K562 (cell line): ENCODE measurements around the gene SLC7A9. TPM values are rescaled to one million over a fixed set of nuclear protein-coding genes. Genes with fewer than 3 reads are reported as not detected.

Experiments
- ATAC-seq: fragments of 200-7000 bp; cut with Tn5 transposase; 3 replicates; pipeline ENCODE4 v1.9.1; 2020; ENCODE audit warnings: moderate library complexity
- BruUV-seq: library from RNA; stranded (reverse); fragments of 400-500 nt; replicated peaks from 2 replicates; lab custom pipeline; 2021; lab: Mats Ljungman, UMichigan
- CTCF ChIA-PET: fragments of 300-600 bp; formaldehyde crosslinking; extraction: SDS; loops from one replicate; lab custom pipeline; 2021; ENCODE audit warnings: low intra/inter-chr PET ratio; lab: Yijun Ruan, JAX
- POLR2A ChIA-PET: fragments of 300-600, 350-650 bp; sonication (Branson Sonifier 250); formaldehyde crosslinking; extraction: SDS; loops from one replicate; lab custom pipeline; 2021; ENCODE audit warnings: antibody characterized with exemption, inconsistent platforms; lab: Yijun Ruan, JAX
- DNase-seq, 4 experiments: peaks; one replicate each; pipeline versions ENCODE4 v3.0.0 to v3.0.0-alpha.2; 2011 to 2018; ENCODE audit warnings: low spot score in 3 of 4, mixed read lengths in 3 of 4; ENCODE audit errors: extremely low read depth in 1 of 4
- FAIRE-seq: peaks from 2 replicates; lab custom pipeline; 2011; peaks lifted over from hg19 to GRCh38; lab: Jason Lieb, UNC
- H2AFZ ChIP-seq: 2 replicates; pipeline ENCODE4 v1.6.0; 2011; ENCODE audit warnings: low read depth, low read length, control low read depth, inconsistent platforms
- H3K27ac ChIP-seq: fragments of 200-600 bp; 3 replicates; pipeline ENCODE4 v1.8.0; 2011; ENCODE audit warnings: low read depth, mild to moderate bottlenecking, control low read depth, inconsistent platforms, low read length, moderate library complexity, mixed read lengths; ENCODE audit errors: extremely low read depth
- H3K27me3 ChIP-seq, 2 experiments: fragments of 300-600 bp in 1 of 2; 2 replicates in 1 of 2; 3 replicates in 1 of 2; pipeline versions ENCODE4 v1.6.0 to v1.8.0; 2011; ENCODE audit warnings: inconsistent platforms in 2 of 2, low read length in 2 of 2, mild to moderate bottlenecking in 1 of 2, mixed read lengths in 1 of 2, moderate library complexity in 1 of 2; ENCODE audit not compliant: control insufficient read depth in 2 of 2, insufficient read depth in 2 of 2
- H3K36me3 ChIP-seq: fragments of 300-600 bp; 3 replicates; pipeline ENCODE4 v1.8.0; 2011; ENCODE audit warnings: mild to moderate bottlenecking, low read length, inconsistent platforms; ENCODE audit not compliant: control insufficient read depth, insufficient read depth
- H3K4me1 ChIP-seq, 2 experiments: fragments of 200-600 bp in 1 of 2; replicated peaks in 1 of 2; 2 replicates in 1 of 2; 3 replicates in 1 of 2; pipeline versions ENCODE4 v1.5.1 to v1.8.0; 2011; ENCODE audit warnings: inconsistent platforms in 2 of 2, low read length in 2 of 2, mild to moderate bottlenecking in 1 of 2, mixed read lengths in 1 of 2, moderate library complexity in 1 of 2; ENCODE audit not compliant: control insufficient read depth in 2 of 2, insufficient read depth in 2 of 2
- H3K4me2 ChIP-seq: 2 replicates; pipeline ENCODE4 v1.6.1; 2011; ENCODE audit warnings: low read length, control low read depth, inconsistent platforms, mixed read lengths; ENCODE audit not compliant: insufficient read depth
- H3K4me3 ChIP-seq: fragments of 200-600 bp; sonication (generic), shearing (Covaris generic); 2 replicates; pipeline ENCODE4 v1.5.1; 2016; ENCODE audit warnings: control low read depth, inconsistent platforms
- H3K79me2 ChIP-seq: fragments of 200-600 bp; 3 replicates; pipeline ENCODE4 v1.8.0; 2011; ENCODE audit warnings: low read length, inconsistent platforms; ENCODE audit not compliant: control insufficient read depth, insufficient read depth
- H3K9ac ChIP-seq, 2 experiments: 2 replicates each; pipeline versions ENCODE4 v1.6.0 to v1.6.1; 2011; ENCODE audit warnings: low read depth in 2 of 2, low read length in 2 of 2, control low read depth in 1 of 2, inconsistent platforms in 1 of 2, mild to moderate bottlenecking in 1 of 2, mixed read lengths in 1 of 2; ENCODE audit not compliant: insufficient read depth in 1 of 2
- H3K9me1 ChIP-seq: one replicate; pipeline ENCODE4 v1.6.0; 2011; ENCODE audit warnings: inconsistent platforms, mild to moderate bottlenecking, low read length, moderate library complexity; ENCODE audit not compliant: control insufficient read depth, insufficient read depth
- H3K9me3 ChIP-seq: replicated peaks from 2 replicates; pipeline ENCODE4 v1.5.1; 2011; ENCODE audit warnings: low read depth, low read length, inconsistent platforms; ENCODE audit not compliant: control insufficient read depth, insufficient read depth
- H4K20me1 ChIP-seq: replicated peaks from 2 replicates; pipeline ENCODE4 v1.6.1; 2011; ENCODE audit warnings: low read length, inconsistent platforms, mixed read lengths; ENCODE audit not compliant: control insufficient read depth, insufficient read depth
- ATF1 ChIP-seq, 2 experiments: fragments of 450-650 bp in 1 of 2; IDR thresholded peaks; 2 replicates each; pipeline ENCODE4 v1.6.1; 2016; ENCODE audit warnings: missing compliant biosample characterization in 1 of 2, missing genetic modification characterization in 1 of 2
- BRF1 ChIP-seq: IDR thresholded peaks from 3 replicates; pipeline ENCODE4 v1.6.1; 2011; ENCODE audit warnings: borderline replicate concordance, mild to moderate bottlenecking; ENCODE audit not compliant: insufficient read length; ENCODE audit errors: extremely low read depth
- CHD4 ChIP-seq: fragments of 200-600 bp; sonication (generic); IDR thresholded peaks from 3 replicates; pipeline ENCODE4 v1.6.1; 2012; ENCODE audit warnings: low read depth, mild to moderate bottlenecking, mixed read lengths, low read length, inconsistent platforms; ENCODE audit not compliant: insufficient read depth, insufficient replicate concordance, poor library complexity, severe bottlenecking
- CTCFL ChIP-seq: IDR thresholded peaks from 2 replicates; pipeline ENCODE4 v1.6.1; 2011; ENCODE audit warnings: borderline replicate concordance, low read depth, mild to moderate bottlenecking, moderate library complexity, low read length; ENCODE audit not compliant: insufficient read depth, poor library complexity, severe bottlenecking
- E2F5 ChIP-seq: sonication (generic); formaldehyde crosslinking; IDR thresholded peaks from 2 replicates; pipeline ENCODE4 v1.8.0; 2022; ENCODE audit warnings: mild to moderate bottlenecking, missing genetic modification reagents
- ESRRB ChIP-seq: fragments of 250-450 bp; sonication (Bioruptor Pico); IDR thresholded peaks from 2 replicates; pipeline ENCODE4 v1.5.0; 2020; ENCODE audit warnings: mild to moderate bottlenecking, moderate library complexity, borderline replicate concordance
- KLF13 ChIP-seq: fragments of 450-650 bp; IDR thresholded peaks from 2 replicates; pipeline ENCODE4 v1.6.1; 2016; ENCODE audit warnings: missing genetic modification characterization, low read depth, mild to moderate bottlenecking, missing compliant biosample characterization, moderate library complexity, borderline replicate concordance
- NCOA4 ChIP-seq: fragments of 450-650 bp; IDR thresholded peaks from 2 replicates; pipeline ENCODE4 v1.6.1; 2018; ENCODE audit warnings: mild to moderate bottlenecking; ENCODE audit not compliant: partially characterized antibody
- POLR2AphosphoS5 ChIP-seq: IDR thresholded peaks from 2 replicates; pipeline ENCODE4 v1.6.1; 2011; ENCODE audit warnings: mild to moderate bottlenecking, low read depth, low read length, moderate library complexity; ENCODE audit not compliant: control insufficient read depth, insufficient read depth
- SMARCA5 ChIP-seq: fragments of 450-650 bp; IDR thresholded peaks from 2 replicates; pipeline ENCODE4 v1.6.1; 2016
- SRSF7 ChIP-seq: fragments of 200-400 bp; formaldehyde crosslinking; optimal IDR thresholded peaks from 2 replicates; pipeline ENCODE3; 2017; ENCODE audit warnings: mild to moderate bottlenecking, low read depth, low read length
- UBTF ChIP-seq, 2 experiments: IDR thresholded peaks; 2 replicates each; pipeline ENCODE4 v1.6.1; 2012; ENCODE audit warnings: improper control_type of control experiment in 2 of 2, low read depth in 2 of 2, low read length in 2 of 2, borderline replicate concordance in 1 of 2
- USF2 ChIP-seq: sonication (generic); formaldehyde crosslinking; IDR thresholded peaks from 2 replicates; pipeline ENCODE4 v1.5.0; 2020; ENCODE audit warnings: missing genetic modification reagents
- WGBS: fragments of 100-300 bp; shearing (Covaris generic); methylation state at CpG from one replicate; pipeline ENCODE4 v1.1.6; 2016; ENCODE audit warnings: low coverage, mixed read lengths; ENCODE audit not compliant: insufficient coverage; ENCODE audit errors: missing lambda C conversion rate; 5-methylcytosine and 5-hydroxymethylcytosine counted together
- in situ Hi-C: fragments of 300-500 bp; cut with MboI; formaldehyde crosslinking; loops from 4 replicates; pipeline ENCODE4 v1.15.0; 2018; ENCODE audit warnings: inconsistent platforms, mixed read lengths
- intact Hi-C: fragments of 100-400 bp; cut with micrococcal nuclease; formaldehyde crosslinking; loops from 2 replicates; pipeline ENCODE4 v1.14.2; 2022
- polyA plus RNA-seq, 8 experiments: library from polyadenylated mRNA; depleted of rRNA in 4 of 8; stranded (reverse) in 5 of 8; unstranded in 3 of 8; fragments of >200 nt; fragmentation: Nextera tagmentation in 2 of 8; fragmentation: Illumina TruSeq in 1 of 8; extraction: Ambion mirVana in 2 of 8; extraction: Trizol in 1 of 8; gene quantifications; 2 replicates each; pipeline versions ENCODE4 v1.2.1 to v1.2.3, GENCODE V29; 2011 to 2014; ENCODE audit warnings: inconsistent platforms in 1 of 8, missing spikeins in 1 of 8
- total RNA-seq, 7 experiments: library from RNA; depleted of rRNA in 6 of 7; stranded (reverse); fragments of >200 nt in 6 of 7; fragmentation: Illumina TruSeq in 2 of 7; extraction: Trizol in 2 of 7; gene quantifications; 2 replicates each; pipeline versions ENCODE4 v1.2.1 to v1.2.3, GENCODE V29; 2011 to 2021; ENCODE audit warnings: low replicate concordance in 1 of 7

The SLC7A9 gene
- total and polyA plus RNA-seq, 9 of the 15 experiments (the other 6 are each of a cell fraction or from before 2014, with no cell fraction given): not detected

GRCh38 chr19:32875428-32875827, 5.9 kb upstream of the SLC7A9 start:
- Histone ChIP-seq H3K79me2 (no peaks in the 10 kb centered on the region), H4K20me1 (0 out of 2 replicates have a peak, but pooled peaks cover 7% of the 10 kb centered on the region), H3K4me2 (no peak overlapping the region), H3K36me3 (no peaks in the 10 kb centered on the region), H3K27me3 (peaks cover 11 to 61% of the 10 kb centered on the region in 2 experiments; a peak in 3 of 5 replicates), H3K4me1 (peaks cover 0 to 3% of the 10 kb centered on the region in 2 experiments; a peak in 1 of 5 replicates), H3K9me1 (no peaks in the 10 kb centered on the region), H3K4me3 (no peak overlapping the region), H3K9me3 (no peaks in the 10 kb centered on the region), H2AFZ (no peak overlapping the region), H3K9ac (no peak overlapping the region), H3K27ac (no peak overlapping the region)
- in situ Hi-C loops: no loop called here
- DNase-seq (no peak), ATAC-seq (no peak), FAIRE-seq (no peak)
- ChIA-PET CTCF (no interaction called here), POLR2A (no interaction called here)
- intact Hi-C loops: no loop called here
- WGBS: 0% methylated on average over 5 of the region's 7 CpGs
- no TSS peak for BruUV-seq
- no peak for TF ChIP-seq SRSF7
- no peak for TF ChIP-seq KLF13 (tag)
- TF ChIP-seq ESRRB (CRISPR knock-in tag): no peak
- no peak for TF ChIP-seq ATF1 (CRISPR knock-in tag; IDR thresholded peaks at IDR 0.05)
- TF ChIP-seq ATF1 (tag; IDR thresholded peaks at IDR 0.05): no peak
- TF ChIP-seq BRF1: no peak
- no peak for TF ChIP-seq NCOA4
- TF ChIP-seq E2F5 (CRISPR knock-in tag): no peak
- no peak for TF ChIP-seq SMARCA5
- TF ChIP-seq POLR2AphosphoS5: no peak
- no peak for TF ChIP-seq USF2 (CRISPR knock-in tag)
- TF ChIP-seq CTCFL: no peak
- TF ChIP-seq CHD4: no peak
- TF ChIP-seq UBTF (IDR thresholded peaks at IDR 0.05; ENCODE audit: borderline replicate concordance in 1 of 2, low read depth in 2 of 2, low read length in 2 of 2): no peak
